GM12878 (cell line): ENCODE results near the gene TMEM175. TPM values are rescaled to one million over a fixed set of nuclear protein-coding genes. Genes with fewer than 3 reads are reported as not detected.
A peak's percentile ranks its signal among the peaks of the same experiment; 100 is the strongest.

Experiments
- BACH1 ChIP-seq: fragments of 450-650 bp; IDR thresholded peaks from 2 replicates; pipeline ENCODE4 v1.6.1; 2017; ENCODE audit warnings: mild to moderate bottlenecking, borderline replicate concordance
- EED ChIP-seq: sonication (generic); IDR thresholded peaks from 2 replicates; pipeline ENCODE4 v1.6.1; 2016; ENCODE audit warnings: antibody characterized with exemption, low read depth
- MEF2B ChIP-seq: fragments of 450-650 bp; IDR thresholded peaks from 2 replicates; pipeline ENCODE4 v1.6.1; 2018; ENCODE audit warnings: mild to moderate bottlenecking, moderate library complexity; ENCODE audit not compliant: partially characterized antibody, poor library complexity, severe bottlenecking
- MXI1 ChIP-seq: fragments of 150-350 bp; IDR thresholded peaks from 2 replicates; pipeline ENCODE4 v1.6.1; 2011; ENCODE audit warnings: low read depth, mild to moderate bottlenecking, inconsistent platforms, low read length, improper control_type of control experiment
- MYC ChIP-seq: IDR thresholded peaks from 2 replicates; pipeline ENCODE4 v1.6.1; 2011; ENCODE audit warnings: mild to moderate bottlenecking, low read length, moderate library complexity, inconsistent platforms; ENCODE audit not compliant: insufficient read depth, insufficient replicate concordance, insufficient read length, severe bottlenecking
- PAX5 ChIP-seq: IDR thresholded peaks from 2 replicates; pipeline ENCODE4 v1.6.1; 2011; ENCODE audit warnings: low read depth, low read length, borderline replicate concordance
- RB1 ChIP-seq: fragments of 450-650 bp; formaldehyde crosslinking; IDR thresholded peaks from 2 replicates; pipeline ENCODE4 v1.6.1; 2017; ENCODE audit warnings: mild to moderate bottlenecking, borderline replicate concordance
- SREBF2 ChIP-seq: IDR thresholded peaks from 2 replicates; pipeline ENCODE4 v1.6.1; 2012; ENCODE audit warnings: mild to moderate bottlenecking, low read length
- WRNIP1 ChIP-seq: IDR thresholded peaks from 2 replicates; pipeline ENCODE4 v1.6.1; 2011; ENCODE audit warnings: low read depth, low read length, improper control_type of control experiment, borderline replicate concordance
- polyA plus RNA-seq, 11 experiments: library from polyadenylated mRNA; depleted of rRNA in 4 of 11; unstranded in 6 of 11; stranded (reverse) in 5 of 11; fragments of >200 nt; fragmentation: Nextera tagmentation in 4 of 11; fragmentation: Illumina TruSeq in 1 of 11; extraction: Ambion mirVana in 4 of 11; extraction: Trizol in 1 of 11; gene quantifications; 1 replicate in 1 of 11; 2 replicates in 10 of 11; pipeline versions ENCODE4 v1.2.1 to v1.2.3, GENCODE V29; 2011 to 2016; ENCODE audit warnings: inconsistent platforms in 2 of 11, missing spikeins in 2 of 11, low read depth in 1 of 11
- total RNA-seq, 4 experiments: library from RNA; depleted of rRNA in 3 of 4; stranded (reverse); fragments of >200 nt in 3 of 4; fragmentation: Illumina TruSeq in 1 of 4; extraction: Trizol in 1 of 4; gene quantifications; 2 replicates each; pipeline versions ENCODE4 v1.2.1 to v1.2.3, GENCODE V29; 2013 to 2021
- TF ChIP-seq, protein P1 (sequence below): fragments of 450-650 bp; IDR thresholded peaks from 2 replicates; pipeline ENCODE4 v1.6.1; 2017; ENCODE audit warnings: low read depth, mild to moderate bottlenecking, moderate library complexity
- TF ChIP-seq, protein P2 (sequence below): fragments of 450-650 bp; IDR thresholded peaks from 2 replicates; pipeline ENCODE4 v1.6.1; 2018; ENCODE audit warnings: borderline replicate concordance, mild to moderate bottlenecking; ENCODE audit not compliant: partially characterized antibody
- TF ChIP-seq, protein P3 (sequence below): fragments of 150-350 bp; IDR thresholded peaks from 2 replicates; pipeline ENCODE4 v1.6.1; 2016; ENCODE audit warnings: low read depth, low read length
- TF ChIP-seq, protein P4 (sequence below): fragments of 450-650 bp; IDR thresholded peaks from 2 replicates; pipeline ENCODE4 v1.6.1; 2016; ENCODE audit warnings: mild to moderate bottlenecking

Gene TMEM175
- total and polyA plus RNA-seq, 10 of the 15 experiments (the other 5 are each of a cell fraction or from before 2014, with no cell fraction given) = 0.11 to 39.5 (median 22.3) TPM

DNA sequence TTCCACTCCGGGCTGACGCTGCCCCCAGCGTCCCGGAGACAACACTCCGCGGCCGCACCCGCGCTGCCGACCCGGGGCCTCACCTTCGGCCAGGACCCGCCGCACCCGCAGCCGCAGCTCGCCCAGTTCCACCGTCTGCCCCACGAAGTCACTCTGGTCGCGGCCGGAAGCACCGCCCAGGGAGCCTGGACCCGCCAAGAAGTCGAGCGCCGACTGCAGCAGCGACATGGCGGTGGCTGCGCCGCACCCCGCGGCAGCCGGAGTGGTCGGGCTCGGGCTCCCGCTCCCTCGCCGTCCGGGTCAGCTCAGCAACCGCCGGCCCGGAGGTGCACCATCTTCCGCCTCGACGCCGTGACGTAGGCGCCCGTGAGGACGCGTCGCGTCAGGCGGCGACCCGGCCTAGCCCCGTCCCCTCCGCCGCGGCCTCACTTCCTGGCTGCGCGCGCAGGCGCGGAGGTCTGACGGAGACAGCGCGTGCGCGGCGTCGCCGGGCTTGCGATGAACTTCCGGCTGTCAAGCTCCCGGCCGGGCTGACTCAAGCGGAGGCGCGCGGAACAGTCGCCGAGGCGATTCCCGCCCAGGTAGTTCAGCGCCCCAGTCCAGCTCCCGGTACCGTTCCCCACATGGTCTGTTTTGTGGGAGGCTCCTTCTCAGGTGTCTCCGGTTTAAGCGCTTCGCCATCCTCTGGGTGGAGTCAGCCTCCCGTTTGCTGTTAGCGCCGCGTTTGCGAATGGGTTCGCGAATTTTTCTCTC, at the start of gene TMEM175, which contains the start of gene GAK (continued):
- TF ChIP-seq, protein P1, sequence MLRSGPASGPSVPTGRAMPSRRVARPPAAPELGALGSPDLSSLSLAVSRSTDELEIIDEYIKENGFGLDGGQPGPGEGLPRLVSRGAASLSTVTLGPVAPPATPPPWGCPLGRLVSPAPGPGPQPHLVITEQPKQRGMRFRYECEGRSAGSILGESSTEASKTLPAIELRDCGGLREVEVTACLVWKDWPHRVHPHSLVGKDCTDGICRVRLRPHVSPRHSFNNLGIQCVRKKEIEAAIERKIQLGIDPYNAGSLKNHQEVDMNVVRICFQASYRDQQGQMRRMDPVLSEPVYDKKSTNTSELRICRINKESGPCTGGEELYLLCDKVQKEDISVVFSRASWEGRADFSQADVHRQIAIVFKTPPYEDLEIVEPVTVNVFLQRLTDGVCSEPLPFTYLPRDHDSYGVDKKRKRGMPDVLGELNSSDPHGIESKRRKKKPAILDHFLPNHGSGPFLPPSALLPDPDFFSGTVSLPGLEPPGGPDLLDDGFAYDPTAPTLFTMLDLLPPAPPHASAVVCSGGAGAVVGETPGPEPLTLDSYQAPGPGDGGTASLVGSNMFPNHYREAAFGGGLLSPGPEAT = peak; percentile 33; the same call in 1 of the 2 replicates
- TF ChIP-seq MXI1 = peak; percentile 95
- no peak for TF ChIP-seq MEF2B
- TF ChIP-seq MYC = no peak
- TF ChIP-seq, protein P2, sequence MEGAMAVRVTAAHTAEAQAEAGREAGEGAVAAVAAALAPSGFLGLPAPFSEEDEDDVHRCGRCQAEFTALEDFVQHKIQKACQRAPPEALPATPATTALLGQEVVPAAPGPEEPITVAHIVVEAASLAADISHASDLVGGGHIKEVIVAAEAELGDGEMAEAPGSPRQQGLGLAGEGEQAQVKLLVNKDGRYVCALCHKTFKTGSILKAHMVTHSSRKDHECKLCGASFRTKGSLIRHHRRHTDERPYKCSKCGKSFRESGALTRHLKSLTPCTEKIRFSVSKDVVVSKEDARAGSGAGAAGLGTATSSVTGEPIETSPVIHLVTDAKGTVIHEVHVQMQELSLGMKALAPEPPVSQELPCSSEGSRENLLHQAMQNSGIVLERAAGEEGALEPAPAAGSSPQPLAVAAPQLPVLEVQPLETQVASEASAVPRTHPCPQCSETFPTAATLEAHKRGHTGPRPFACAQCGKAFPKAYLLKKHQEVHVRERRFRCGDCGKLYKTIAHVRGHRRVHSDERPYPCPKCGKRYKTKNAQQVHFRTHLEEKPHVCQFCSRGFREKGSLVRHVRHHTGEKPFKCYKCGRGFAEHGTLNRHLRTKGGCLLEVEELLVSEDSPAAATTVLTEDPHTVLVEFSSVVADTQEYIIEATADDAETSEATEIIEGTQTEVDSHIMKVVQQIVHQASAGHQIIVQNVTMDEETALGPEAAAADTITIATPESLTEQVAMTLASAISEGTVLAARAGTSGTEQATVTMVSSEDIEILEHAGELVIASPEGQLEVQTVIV = peak; percentile 56
- TF ChIP-seq RB1 = peak; percentile 34; the same call in 1 of the 2 replicates
- TF ChIP-seq, protein P3, sequence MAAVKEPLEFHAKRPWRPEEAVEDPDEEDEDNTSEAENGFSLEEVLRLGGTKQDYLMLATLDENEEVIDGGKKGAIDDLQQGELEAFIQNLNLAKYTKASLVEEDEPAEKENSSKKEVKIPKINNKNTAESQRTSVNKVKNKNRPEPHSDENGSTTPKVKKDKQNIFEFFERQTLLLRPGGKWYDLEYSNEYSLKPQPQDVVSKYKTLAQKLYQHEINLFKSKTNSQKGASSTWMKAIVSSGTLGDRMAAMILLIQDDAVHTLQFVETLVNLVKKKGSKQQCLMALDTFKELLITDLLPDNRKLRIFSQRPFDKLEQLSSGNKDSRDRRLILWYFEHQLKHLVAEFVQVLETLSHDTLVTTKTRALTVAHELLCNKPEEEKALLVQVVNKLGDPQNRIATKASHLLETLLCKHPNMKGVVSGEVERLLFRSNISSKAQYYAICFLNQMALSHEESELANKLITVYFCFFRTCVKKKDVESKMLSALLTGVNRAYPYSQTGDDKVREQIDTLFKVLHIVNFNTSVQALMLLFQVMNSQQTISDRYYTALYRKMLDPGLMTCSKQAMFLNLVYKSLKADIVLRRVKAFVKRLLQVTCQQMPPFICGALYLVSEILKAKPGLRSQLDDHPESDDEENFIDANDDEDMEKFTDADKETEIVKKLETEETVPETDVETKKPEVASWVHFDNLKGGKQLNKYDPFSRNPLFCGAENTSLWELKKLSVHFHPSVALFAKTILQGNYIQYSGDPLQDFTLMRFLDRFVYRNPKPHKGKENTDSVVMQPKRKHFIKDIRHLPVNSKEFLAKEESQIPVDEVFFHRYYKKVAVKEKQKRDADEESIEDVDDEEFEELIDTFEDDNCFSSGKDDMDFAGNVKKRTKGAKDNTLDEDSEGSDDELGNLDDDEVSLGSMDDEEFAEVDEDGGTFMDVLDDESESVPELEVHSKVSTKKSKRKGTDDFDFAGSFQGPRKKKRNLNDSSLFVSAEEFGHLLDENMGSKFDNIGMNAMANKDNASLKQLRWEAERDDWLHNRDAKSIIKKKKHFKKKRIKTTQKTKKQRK = no peak
- peak; percentile 78; the same call in 1 of the 2 replicates for TF ChIP-seq BACH1
- TF ChIP-seq, protein P4, sequence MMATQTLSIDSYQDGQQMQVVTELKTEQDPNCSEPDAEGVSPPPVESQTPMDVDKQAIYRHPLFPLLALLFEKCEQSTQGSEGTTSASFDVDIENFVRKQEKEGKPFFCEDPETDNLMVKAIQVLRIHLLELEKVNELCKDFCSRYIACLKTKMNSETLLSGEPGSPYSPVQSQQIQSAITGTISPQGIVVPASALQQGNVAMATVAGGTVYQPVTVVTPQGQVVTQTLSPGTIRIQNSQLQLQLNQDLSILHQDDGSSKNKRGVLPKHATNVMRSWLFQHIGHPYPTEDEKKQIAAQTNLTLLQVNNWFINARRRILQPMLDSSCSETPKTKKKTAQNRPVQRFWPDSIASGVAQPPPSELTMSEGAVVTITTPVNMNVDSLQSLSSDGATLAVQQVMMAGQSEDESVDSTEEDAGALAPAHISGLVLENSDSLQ = peak; percentile 71
- no peak for TF ChIP-seq SREBF2
- TF ChIP-seq WRNIP1 = 0 out of 2 replicates have a peak, but pooled peaks have one; percentile 50
- TF ChIP-seq EED = no peak
- TF ChIP-seq PAX5 = no peak; the same call in 1 of the 2 replicates
